ELR (cell line): Measurements from ENCODE around the gene MS4A3.
A peak's percentile ranks its signal among the peaks of the same experiment; 100 is the strongest.
"Not testable (repeated sequence)": the region's sequence is repeated elsewhere in the genome, so short reads cannot be mapped to it uniquely, and the experiment has no call there.

Source experiments
- DNase-seq: peaks from one replicate; pipeline ENCODE4 v3.0.0-alpha.2; 2015; ENCODE audit warnings: low read depth

The MS4A3 gene

GRCh38 chr11:60056349-60056969 lies at the start of gene MS4A3:
Gene MS4A3 (plus strand): TSS chr11:60056665. CDS start chr11:60061161, 4,496 bp downstream.
- no peak for DNase-seq

GRCh38 chr11:60016881-60017280 lies 39.6 kb upstream of the MS4A3 start, which contains the start of gene OOSP4B:
Gene OOSP4B (plus strand): TSS chr11:60017181.
- DNase-seq: no peak

GRCh38 chr11:60018058-60018457 lies 38.4 kb upstream of the MS4A3 start:
- no peak for DNase-seq

- not testable (repeated sequence) for DNase-seq
Measured at GRCh38 chr11:60020376-60020775, 36.1 kb upstream of the MS4A3 start.

- peak; percentile 48 for DNase-seq
Measured at GRCh38 chr11:60029015-60029632, 27.3 kb upstream of the MS4A3 start.

- DNase-seq: no peak
Measured at GRCh38 chr11:60040109-60040508, 16.4 kb upstream of the MS4A3 start, which contains the start of gene OOSP2. Gene OOSP2 (plus strand): TSS chr11:60040409. CDS start chr11:60040460, 51 bp downstream.

GRCh38 chr11:60050422-60050821 lies 6.0 kb upstream of the MS4A3 start:
- not testable (repeated sequence) for DNase-seq

- not testable (repeated sequence) for DNase-seq
Measured at GRCh38 chr11:60050839-60051238, 5.6 kb upstream of the MS4A3 start.

GRCh38 chr11:60059052-60059451 lies 2.6 kb downstream of the MS4A3 start:
- DNase-seq: peak; percentile 50

- DNase-seq: no peak
Measured at GRCh38 chr11:60059521-60060240, 3.2 kb downstream of the MS4A3 start.

- DNase-seq: no peak
Measured at GRCh38 chr11:60064111-60064510, 7.6 kb downstream of the MS4A3 start.

- DNase-seq: no peak
Measured at GRCh38 chr11:60065801-60066200, 9.3 kb downstream of the MS4A3 start.

GRCh38 chr11:60069450-60069849 lies 13.0 kb downstream of the MS4A3 start:
- DNase-seq: no peak

GRCh38 chr11:60071644-60072043 lies 15.2 kb downstream of the MS4A3 start:
- DNase-seq: not testable (repeated sequence)

GRCh38 chr11:60077216-60077817 lies 20.9 kb downstream of the MS4A3 start:
- no peak for DNase-seq

- DNase-seq: no peak
Measured at GRCh38 chr11:60077981-60078380, 21.5 kb downstream of the MS4A3 start.

- DNase-seq: no peak
Measured at GRCh38 chr11:60078745-60079144, 22.3 kb downstream of the MS4A3 start.

- no peak for DNase-seq
Measured at GRCh38 chr11:60080535-60080934, 24.1 kb downstream of the MS4A3 start.

GRCh38 chr11:60084631-60085273 lies 28.3 kb downstream of the MS4A3 start:
- no peak for DNase-seq

- no peak for DNase-seq
Measured at GRCh38 chr11:60085909-60086308, 29.4 kb downstream of the MS4A3 start.

- no peak for DNase-seq
Measured at GRCh38 chr11:60087239-60087638, 30.8 kb downstream of the MS4A3 start.

- DNase-seq: no peak
Measured at GRCh38 chr11:60088364-60088763, 31.9 kb downstream of the MS4A3 start, which contains the start of gene MS4A2. Gene MS4A2 (plus strand): TSS chr11:60088664. CDS start chr11:60088766, 102 bp downstream.
